ENCODE measurements around the gene APOB.

The APOB gene

DNA sequence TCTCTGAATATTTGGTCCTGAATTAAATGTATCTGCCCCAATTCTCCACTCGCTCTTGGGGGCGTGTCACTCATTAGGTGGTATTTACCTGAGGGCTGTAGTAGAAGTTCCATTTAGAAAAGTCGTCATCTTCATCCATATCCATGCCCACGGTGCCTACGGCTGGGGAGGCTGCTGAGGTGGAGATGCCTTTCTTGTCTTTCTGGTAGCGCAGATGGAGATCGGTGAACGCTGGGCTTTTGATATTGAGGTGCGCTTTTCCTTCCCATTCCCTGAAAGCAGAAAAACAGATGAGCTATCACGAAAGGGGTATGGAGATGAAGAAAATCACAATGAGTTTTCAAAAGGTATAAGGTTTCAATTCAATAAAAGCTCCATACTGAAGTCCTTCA lies 39.7 kb downstream of the APOB start:
- no peak for DNase-seq (ENCODE audit: low spot score)

DNA sequence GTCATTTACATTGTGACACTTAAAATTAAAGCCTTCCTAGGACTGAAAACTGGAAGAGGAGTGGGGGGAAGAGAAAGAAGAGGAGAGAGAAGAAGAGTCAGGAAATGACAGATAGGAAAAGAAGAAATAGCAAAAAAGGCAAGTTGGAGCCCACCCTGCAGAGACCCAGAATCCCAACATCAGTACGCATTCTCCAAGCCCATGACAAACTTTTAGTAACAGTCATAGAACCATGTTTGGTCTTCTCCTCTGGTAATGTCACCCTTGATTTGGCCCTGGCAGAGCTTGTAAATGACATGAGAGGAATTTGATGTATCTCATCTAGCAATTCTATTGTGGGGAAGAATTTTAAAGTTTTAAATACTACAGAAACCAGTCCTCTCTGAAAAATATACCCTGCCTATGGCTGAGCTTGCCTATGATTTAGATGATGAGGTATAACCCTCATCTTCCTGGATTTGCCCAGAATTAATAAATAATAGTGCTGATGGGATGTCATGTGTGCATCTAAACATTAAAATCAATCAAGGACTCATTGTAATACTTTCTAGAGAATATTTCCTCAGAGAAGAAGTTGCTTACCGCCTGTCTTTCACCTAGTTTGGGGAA lies 40.2 kb downstream of the APOB start:
- DNase-seq (ENCODE audit: low spot score): no peak

DNA sequence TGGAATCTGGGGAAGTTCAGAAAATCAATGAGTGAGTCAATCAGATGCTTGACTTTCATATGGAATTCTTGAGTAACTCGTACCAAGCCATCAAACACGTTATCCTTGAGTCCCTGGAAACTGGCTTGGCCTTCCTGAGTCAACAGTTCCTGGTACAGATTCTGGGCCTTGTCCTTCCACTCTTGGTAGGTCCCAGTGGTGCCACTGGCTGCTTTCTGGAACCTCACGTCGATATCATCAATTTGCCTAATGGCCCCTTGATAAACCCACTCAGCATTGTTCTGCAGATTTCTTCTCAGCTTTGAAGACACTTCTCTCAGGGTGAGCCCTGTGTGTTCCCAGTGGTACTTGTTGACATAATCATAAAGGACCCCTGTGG lies 41.1 kb downstream of the APOB start:
- no peak for DNase-seq (ENCODE audit: low spot score)

DNA sequence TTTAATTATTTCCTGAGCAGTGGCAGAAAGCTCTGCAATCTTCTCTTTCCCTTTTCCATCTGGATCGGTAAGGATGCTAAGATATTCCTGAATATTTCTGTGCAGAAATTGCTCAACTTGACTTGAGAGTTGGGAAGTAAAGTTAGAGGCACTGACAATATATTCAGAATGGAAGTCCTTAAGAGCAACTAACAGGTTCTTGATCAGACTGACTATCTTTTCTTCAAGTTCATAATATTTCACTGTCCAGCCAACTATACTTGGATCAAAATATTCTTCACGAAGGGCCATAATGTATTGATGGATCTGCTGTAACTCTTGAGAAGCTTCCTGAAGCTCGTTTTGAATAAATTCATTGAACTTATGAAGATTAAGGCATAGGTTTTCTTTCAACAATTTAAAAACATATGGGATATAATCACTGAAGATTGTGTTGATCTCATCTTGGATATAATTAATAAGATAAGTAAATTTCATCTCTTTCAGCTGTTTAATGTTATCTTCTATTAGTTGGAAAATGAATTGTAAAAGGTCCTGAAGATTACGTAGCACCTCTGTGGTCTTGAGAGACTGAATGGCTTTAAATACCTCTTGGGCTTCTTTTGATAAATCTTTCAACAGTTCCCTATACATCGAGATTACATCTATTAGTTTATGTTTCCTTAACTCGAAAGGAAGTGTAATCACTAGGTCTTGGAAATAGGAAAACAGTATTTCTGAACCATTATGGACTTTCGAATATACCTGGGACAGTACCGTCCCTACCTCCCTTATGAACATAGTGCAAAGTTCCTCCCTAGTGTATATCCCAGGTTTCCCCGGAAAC lies 41.7 kb downstream of the APOB start:
- DNase-seq (ENCODE audit: low spot score): no peak

DNA sequence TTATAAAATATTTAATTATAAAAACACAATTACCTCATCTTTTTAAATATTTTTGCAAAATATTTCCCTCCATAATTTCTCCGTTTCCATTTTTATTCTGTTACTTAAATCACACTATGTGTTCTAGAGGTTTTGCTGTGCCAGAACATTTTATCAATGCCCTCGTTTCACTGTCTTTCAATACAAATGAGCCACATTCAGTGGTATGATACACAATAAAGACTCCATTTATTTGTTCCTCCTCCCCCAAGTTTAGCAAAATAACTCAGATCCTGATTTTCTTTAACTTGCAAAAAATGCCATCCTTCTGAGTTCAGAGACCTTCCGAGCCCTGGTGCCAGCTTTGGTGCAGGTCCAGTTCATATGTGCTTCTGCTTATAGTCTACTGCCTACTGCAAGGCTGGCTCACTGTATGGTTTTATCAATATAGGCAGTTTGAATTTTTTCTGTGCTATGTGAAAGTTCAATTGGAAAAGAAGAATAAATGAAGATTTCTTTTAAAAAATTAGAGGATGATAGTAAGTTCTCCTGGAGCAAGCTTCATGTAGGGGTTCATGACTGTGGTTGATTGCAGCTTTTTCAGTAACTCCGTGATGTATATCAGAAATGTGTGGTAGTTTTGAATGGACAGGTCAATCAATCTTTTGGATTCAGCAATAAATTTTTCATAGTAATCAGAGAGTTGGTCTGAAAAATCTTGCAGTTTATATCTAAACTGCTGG lies 42.5 kb downstream of the APOB start:
- DNase-seq (ENCODE audit: low spot score): no peak

GRCh38 chr2:20999906-21000645 lies 43.8 kb downstream of the APOB start:
- DNase-seq (ENCODE audit: low spot score): no peak

DNA sequence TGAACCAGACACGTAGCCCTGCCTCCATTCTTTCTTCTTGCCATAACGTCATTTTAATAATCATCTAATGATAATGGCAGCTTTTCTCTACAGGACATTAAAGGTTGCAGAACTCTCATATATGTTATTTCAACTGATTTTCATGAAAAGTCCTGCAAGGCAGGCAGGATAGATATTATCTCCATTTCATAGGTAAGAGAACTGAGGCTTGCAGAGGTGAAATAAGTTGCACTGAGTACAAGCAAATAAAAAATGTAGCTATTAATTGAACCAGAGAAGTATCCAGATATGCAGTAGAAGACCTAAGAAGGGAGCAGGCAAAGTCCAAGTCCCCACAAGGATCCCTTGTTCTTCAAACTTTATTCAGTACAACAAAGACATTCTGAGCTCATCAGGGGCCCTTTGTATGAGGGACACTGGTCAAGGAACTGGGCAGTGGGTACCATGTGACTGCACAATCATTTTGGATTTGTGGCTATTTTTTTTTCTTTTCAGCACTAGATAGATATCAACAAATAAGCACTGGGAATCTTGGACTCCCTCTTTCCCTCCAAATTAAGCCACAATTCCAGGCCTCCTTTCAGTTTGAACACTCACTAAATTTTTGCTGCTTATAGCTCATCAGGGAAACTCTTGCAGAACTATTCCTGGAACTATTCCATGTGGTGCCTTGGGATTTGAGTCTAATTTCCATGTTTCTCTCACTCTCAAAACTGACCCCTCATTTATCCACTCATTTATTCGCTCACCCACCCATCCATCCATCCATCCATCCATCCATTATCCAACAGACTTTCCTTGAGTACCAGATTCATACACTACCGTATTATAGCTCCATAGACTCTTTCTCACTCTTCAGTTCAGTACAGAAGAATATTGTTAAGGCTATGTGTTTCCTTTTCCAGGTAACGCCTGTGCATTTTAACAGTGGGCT lies 44.6 kb downstream of the APOB start:
- DNase-seq (ENCODE audit: low spot score): no peak

DNA sequence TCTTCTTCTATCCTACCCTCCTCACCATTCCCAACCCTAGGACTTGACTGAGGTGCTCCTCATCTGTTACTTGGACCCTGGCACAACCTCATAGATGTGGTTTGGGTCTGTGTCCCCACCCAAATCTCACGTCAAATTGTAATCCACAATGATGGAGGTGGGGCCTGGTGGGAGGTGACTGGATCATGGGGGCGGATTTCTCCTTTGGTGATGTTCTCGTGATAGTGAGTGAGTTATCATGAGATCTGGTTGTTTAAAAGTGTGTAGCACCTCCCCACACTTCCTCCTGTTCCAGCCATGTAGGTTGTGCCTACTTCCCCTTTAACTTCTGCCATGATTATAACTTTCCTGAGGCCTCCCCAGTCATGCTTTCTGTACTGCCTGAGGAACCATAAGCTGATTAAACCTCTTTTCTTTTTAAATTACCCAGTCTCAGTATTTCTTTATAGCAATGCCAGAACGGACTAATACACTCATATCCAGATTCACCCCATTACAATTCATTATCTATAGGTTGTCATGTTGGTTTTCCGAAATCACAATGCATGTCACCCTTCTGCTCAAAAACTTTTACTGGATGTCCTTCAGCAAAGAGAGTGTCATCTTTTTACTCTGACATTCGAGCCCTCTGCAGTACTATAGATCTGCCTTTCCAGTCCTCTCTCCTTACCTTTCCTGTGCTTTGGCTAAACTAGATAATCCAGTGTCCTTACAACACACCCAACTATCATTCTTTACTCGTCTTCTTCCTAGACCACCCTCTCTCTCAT lies 45.7 kb downstream of the APOB start:
- no peak for DNase-seq (ENCODE audit: low spot score)

DNA sequence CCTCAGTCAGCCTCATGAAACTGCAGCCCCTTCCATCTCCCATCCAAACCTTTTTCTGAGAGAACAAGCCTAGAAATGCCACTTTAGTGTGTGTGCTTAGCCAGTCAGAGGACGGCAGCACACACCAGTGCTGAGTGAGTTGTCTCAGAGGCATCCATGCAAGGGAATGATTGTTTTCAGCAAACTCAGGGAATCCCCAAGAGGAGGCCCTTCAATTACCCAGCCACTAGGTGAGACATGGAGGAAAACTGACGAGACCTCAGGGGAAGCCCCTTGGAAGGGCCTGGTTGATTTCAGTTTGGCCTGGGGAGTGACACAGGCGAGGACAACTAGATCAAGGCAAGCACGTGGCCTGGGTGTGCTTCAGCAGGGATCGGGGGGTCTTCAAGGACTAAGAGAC lies 49.7 kb downstream of the APOB start:
- no peak for DNase-seq (ENCODE audit: low spot score)

GRCh38 chr2:20992201-20992711 lies 51.6 kb downstream of the APOB start:
- DNase-seq (ENCODE audit: low spot score): no peak

DNA sequence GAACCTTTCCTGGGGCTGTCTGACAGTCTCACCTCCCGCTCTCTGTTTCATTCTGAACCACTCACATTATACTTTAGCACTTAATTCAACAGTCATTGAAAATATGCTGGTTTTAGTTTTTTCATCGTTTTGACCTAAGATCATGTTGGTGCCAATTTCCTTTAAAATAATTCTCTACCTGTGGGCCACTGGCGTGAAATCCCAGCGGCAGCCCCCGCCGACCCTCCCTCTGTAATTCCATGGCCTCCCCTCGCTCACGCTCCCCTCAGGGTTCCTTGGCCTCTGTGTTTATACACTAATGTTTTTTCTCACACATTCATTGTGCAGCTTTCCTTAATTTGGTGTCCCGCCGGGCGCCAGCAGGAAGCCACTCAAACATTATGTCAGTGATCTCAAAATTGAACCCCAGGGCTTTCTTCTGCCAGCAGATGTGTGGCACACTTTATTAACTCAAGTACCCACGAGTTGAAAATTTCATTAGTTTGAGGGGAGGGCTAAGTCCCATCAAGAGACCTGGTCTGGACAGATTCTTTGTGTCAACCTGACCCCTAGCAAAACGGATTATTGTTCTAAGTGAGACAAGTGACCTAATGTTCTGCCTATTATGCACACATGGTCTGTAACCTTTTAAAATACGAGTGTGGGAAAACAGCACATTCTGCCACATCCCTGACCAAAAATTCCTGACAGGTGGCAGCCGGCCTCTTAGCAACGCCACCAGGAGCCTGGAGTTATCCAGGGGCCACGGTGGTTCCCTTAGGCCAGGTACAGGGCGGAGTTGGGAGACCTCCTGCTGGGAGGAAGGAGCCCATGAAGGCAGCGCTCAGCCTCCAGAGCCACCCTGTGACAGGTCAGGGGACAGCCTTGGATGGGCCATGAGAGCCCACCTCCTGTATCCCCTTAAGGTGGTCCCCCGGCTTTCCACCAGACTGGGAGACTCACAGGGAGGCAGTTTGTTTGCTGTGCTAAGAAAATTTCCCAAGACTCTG lies 53.1 kb downstream of the APOB start:
- DNase-seq (ENCODE audit: low spot score): no peak

DNA sequence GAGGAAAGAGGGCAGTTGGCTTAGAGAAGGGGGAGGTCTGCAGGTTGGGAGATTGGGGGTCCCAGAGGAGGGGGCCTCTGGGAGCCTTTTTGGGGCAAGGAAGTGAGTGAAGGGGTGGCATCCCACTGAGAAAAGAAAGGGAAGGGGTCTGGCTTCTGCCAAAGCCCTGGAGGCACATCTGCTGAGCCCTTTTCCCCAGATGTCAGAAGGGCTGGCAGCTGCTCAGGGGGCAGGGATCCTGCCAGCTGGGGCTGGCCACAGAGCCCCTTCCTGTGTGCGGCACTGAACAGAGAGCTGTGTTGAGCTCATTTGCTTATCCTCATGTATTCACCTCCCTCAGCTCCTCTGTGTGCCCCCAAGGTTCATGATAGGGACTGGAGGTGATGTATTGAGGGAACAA lies 54.5 kb downstream of the APOB start:
- no peak for DNase-seq (ENCODE audit: low spot score)

DNA sequence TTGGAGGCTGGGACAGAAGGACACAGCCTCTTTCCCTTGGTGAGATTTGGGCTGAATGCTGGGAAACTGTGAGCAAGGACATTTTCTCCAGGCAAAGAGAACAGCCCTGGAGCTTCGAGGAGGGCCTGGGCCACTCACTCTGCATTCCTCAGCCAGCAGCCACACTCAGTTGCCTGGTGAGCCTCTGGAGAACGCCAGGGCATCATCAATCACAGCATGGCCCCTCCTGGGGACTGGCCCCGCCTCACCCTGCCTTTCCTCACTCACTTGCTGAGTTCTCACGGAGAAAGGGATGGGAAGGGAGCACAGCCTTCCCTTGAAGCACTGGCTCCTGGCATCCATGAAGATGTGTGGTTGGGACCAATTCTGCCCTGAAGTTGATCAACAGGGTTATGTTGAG lies 55.0 kb downstream of the APOB start:
- no peak for DNase-seq (ENCODE audit: low spot score)

DNA sequence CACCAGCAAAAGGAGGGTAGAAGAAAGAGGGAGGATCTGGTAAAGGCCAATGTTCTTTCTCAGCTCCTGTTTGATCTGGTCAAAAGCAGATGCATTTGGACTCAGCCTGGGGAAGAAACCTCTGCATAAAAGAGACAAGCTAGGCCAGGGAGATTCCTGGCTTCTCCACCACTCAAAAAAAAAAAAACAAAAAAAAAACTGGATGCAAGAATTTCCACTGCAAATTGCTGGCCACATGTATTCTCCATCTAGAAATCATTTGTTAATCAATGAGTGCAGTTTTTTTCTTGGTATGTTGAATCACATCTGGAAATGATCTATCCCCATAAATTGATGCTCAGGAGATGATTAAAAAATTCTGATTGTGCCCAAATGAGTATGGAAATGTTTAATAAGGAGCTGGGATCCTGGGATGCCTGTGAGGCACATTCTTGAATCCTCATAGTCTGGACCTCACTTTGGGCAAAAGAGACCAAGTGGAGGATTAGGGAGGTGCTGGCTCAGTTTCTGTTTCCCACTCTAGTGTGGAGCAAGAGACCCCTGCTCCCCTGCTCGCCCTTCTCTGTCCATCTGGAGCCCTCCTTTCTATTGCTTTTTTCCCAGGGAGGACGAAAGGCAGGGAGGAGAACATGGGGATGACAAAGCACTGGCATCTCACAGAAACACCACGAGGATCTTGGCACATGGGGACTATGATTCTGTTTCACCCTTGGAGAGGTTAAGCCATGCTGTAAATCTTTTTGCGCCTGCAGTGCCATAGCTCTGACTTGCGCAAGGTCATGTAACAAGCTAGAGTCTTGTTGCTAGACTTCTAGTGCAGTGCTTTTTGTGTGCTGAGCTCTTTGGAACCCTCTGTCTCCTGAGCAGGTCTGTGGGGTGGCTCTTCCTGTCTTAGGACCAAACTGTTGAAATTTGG lies 57.6 kb downstream of the APOB start:
- no peak for DNase-seq (ENCODE audit: low spot score)

DNA sequence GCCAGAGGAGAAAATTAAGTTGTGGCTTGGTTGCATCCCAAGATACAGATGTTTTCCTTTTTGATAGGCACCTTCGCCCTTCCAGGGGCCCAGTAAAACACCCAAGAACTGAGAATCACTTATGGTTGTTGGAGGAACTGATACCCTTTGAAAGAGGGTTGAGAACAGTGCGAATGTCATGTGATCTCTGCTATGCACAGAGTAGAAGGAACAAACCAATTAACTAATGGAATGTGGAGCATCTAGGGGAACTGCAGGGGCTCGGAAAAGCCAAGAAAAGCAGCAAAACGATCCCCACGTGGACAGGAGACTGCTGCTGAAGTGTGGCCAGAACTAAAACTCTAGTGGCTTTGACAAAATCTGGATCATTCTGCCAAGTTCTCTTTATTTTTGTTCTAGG lies 58.8 kb downstream of the APOB start:
- no peak for DNase-seq (ENCODE audit: low spot score)

- no peak for DNase-seq (ENCODE audit: low spot score)
Measured at GRCh38 chr2:20984408-20984807, 59.5 kb downstream of the APOB start.

GRCh38 chr2:20983844-20984243 lies 60.0 kb downstream of the APOB start:
- DNase-seq (ENCODE audit: low spot score): no peak

GRCh38 chr2:20982861-20983260 lies 61.0 kb downstream of the APOB start:
- no peak for DNase-seq (ENCODE audit: low spot score)

Data from germinal center (tissue), 1 donor.